ENCODE measurements around the gene EIF2S1. TPM values are rescaled to one million over a fixed set of nuclear protein-coding genes. Genes with fewer than 3 reads are reported as not detected.

The EIF2S1 gene
- 107 TPM for total RNA-seq

GRCh38 chr14:67359775-67360469, at the start of gene EIF2S1, which contains the start of gene ATP6V1D:
Gene EIF2S1 (plus strand): TSS chr14:67360328. CDS start chr14:67364768, 4,440 bp downstream.
Gene ATP6V1D (minus strand): TSS chr14:67359804. CDS start chr14:67359698, 106 bp downstream.

GRCh38 chr14:67411820-67412421, 51.8 kb downstream of the EIF2S1 start, which contains the start of gene PLEK2:
Gene PLEK2 (minus strand): TSS chr14:67412165. CDS start chr14:67412059, 106 bp downstream.

Other genes with a start within 250 kb of the EIF2S1 start
- gene GARIN2, start 170.9 kb upstream of the EIF2S1 start, total RNA-seq = 0.22 TPM
- gene PALS1, start 118.9 kb upstream of the EIF2S1 start, total RNA-seq = 49.1 TPM
- gene ATP6V1D, start 524 bp upstream of the EIF2S1 start, total RNA-seq = 117 TPM
- gene PLEK2, start 51.8 kb downstream of the EIF2S1 start, total RNA-seq = 3.0 TPM
- gene TMEM229B, start 128.4 kb downstream of the EIF2S1 start, total RNA-seq = 7.0 TPM
- 25.3 TPM for gene PLEKHH1, start 173.0 kb downstream of the EIF2S1 start, total RNA-seq
- 22.9 TPM for gene PIGH, start 239.9 kb downstream of the EIF2S1 start, total RNA-seq